SK-N-MC (cell line): ENCODE results near the gene HTR2A.

ENCODE experiments used
- EZH2 ChIP-seq: fragments of 200-600 bp; sonication (generic); IDR thresholded peaks from one replicate; pipeline ENCODE4 v1.6.1; 2017; ENCODE audit warnings: antibody characterized with exemption
- POLR2AphosphoS5 ChIP-seq: IDR thresholded peaks from 2 replicates; pipeline ENCODE4 v1.6.1; 2012; ENCODE audit warnings: mild to moderate bottlenecking, low read depth, low read length, borderline replicate concordance

- TF ChIP-seq POLR2AphosphoS5 (no peak), EZH2 (no peak)
Observed at GRCh38 chr13:46799139-46799538, 97.7 kb downstream of the HTR2A start.
